NCI-H82 treated with DMSO at 0.1 percent for 48 hours (cell line): ENCODE measurements around the gene CACNA1C.
"Not testable (repeated sequence)": the region's sequence is repeated elsewhere in the genome, so short reads cannot be mapped to it uniquely, and the experiment has no call there.

Experiments
- DNase-seq: peaks from one replicate; lab custom pipeline; 2025; ENCODE audit not compliant: unreplicated experiment; lab: John Stamatoyannopoulos, UW

Gene CACNA1C

GRCh38 chr12:2074792-2075191 lies 22.0 kb downstream of the CACNA1C start:
- no peak for DNase-seq

DNA sequence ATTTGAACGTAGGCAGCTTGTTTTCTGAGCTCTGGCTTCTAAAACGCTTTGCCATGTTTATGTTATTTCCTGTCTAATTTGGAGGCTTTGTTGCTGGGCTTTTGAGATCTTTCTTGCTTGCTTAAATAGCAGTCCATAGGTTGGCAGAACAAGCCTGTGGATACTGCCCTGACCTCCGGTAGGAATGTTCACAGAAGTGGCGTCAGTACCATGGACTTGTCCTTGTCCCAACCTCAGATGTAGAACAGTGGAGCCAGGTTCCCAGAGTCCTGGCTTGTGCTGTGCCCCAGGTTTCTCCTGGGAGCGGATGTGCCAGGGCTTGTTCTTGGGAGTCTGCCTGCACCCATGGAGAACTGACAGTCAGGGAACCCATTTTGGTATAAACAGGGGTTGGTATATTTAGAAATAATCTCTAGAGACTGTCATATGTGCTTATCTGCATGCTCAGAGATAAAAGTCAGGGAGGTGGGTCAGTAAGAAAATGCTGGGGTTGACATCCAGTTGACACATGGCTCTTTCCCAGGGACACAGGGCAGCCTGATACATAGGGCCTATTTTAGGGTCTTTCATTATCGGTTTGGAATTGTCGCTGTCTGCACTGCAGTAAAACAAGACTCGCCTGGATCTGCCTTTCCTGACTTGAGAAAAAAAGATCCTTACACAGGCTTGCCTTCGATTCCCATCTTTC lies 22.9 kb downstream of the CACNA1C start:
- DNase-seq, result no peak

- no peak for DNase-seq
Observed at GRCh38 chr12:2076196-2076570, 23.4 kb downstream of the CACNA1C start.

GRCh38 chr12:2076728-2077127 lies 23.9 kb downstream of the CACNA1C start:
- DNase-seq, result no peak

- DNase-seq, result no peak
Observed at GRCh38 chr12:2080604-2081003, 27.8 kb downstream of the CACNA1C start.

GRCh38 chr12:2082321-2082720 lies 29.5 kb downstream of the CACNA1C start:
- no peak for DNase-seq

DNA sequence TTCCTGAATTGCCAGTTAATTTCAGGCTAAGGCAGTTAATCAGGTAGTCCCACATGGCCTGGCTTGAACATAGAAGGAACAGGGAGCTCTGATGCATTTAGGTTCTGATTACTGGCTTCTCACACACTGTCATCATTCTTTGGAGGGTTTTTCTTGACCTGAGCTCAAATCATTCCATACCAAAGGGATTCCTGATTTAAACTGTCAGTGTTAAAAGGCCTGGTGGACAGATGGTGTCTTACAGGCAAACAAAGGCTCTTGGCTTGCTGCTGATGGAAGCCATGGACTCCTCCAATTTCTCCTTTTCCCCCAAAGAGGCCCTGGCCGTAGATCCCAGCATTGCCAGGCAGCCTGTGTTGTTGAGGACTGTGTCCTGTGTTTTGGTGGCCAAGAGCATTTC lies 30.2 kb downstream of the CACNA1C start:
- peak; percentile 24 for DNase-seq

- DNase-seq, result no peak
Observed at GRCh38 chr12:2083561-2083960, 30.8 kb downstream of the CACNA1C start.

- DNase-seq, result no peak
Observed at GRCh38 chr12:2084553-2085296, 31.9 kb downstream of the CACNA1C start.

- DNase-seq, result no peak
Observed at GRCh38 chr12:2092354-2092753, 39.6 kb downstream of the CACNA1C start.

DNA sequence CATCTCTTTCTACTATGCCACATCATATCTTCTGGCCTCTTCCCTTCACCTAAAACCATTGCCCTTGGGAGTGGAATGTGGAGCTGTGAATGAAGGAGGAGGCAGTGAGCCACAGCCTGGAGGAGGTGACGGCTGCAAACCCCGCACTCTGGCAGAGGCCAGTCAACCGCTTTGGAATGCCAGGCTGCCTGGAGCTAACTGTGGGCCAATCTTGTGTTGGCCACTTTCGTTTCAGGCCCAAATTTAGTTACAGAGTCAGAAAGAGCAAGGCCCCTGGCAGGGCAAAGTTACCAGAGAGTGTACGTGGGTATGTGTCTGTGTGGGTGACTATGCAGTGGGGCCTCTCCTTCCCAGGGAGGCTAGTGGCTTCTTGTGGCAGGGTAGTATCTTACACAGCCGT lies 40.1 kb downstream of the CACNA1C start:
- no peak for DNase-seq

DNA sequence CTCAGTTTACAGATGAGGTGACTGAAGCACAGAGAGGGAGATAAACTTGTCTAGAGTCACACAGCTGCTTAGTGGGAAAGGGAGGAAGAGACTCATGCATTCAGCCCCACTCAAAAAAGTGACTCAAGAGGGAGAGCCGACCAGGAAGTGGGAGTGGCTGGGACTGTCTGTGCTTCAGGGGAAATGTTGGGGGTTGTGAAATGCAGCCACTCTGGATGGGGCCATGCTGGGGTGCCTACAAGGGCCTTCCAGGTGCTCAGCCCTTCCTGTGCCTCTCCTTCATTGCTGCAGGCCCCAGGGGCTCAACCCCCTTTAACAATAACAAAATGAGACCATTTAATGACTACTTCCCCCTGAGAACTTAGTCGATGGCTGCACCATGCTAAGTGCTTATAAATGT lies 41.8 kb downstream of the CACNA1C start:
- DNase-seq, result no peak

DNA sequence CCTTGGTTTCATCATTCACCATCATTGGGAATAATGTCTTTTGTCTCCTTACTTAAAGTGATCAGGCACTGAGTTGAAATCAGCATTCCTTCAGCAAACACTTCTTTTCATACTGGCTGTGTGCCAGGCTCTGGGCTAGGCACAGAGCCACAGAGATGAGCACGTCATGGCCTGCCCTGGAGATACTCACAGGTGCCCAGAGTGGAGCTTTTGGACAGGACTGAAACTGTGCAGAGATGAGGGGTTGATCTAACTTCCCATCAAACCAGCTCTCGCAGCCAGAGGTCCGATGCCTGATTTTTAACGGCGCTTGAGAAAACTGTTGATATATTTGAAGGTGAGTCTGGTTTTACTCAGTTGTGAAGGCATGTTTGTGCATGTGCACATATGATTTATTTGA lies 43.1 kb downstream of the CACNA1C start:
- DNase-seq, result no peak

- no peak for DNase-seq
Observed at GRCh38 chr12:2097617-2098016, 44.8 kb downstream of the CACNA1C start.

- no peak for DNase-seq
Observed at GRCh38 chr12:2098852-2099251, 46.1 kb downstream of the CACNA1C start.

GRCh38 chr12:2099595-2099994 lies 46.8 kb downstream of the CACNA1C start:
- no peak for DNase-seq

DNA sequence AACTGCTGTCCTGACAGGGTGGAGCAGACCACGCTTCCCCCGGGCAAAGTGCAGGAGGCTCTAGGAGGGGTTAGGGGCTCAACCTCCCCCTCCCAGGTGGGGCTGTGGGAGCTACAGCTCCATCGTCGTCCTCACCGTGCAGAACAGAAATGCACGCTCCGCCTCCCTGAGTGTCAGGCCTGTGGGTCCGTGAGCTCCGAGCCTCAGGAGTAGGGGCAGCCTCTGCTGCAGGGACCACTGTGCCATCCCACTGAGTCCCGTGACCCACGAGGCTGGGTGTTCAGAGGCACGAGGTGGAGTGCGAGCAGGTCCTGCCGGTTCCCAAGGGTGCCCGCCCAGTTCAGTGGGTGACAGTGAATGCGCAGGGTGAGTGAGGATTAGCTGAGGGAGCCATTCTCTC lies 48.6 kb downstream of the CACNA1C start:
- DNase-seq, result no peak

GRCh38 chr12:2101771-2102170 lies 49.0 kb downstream of the CACNA1C start:
- DNase-seq, result no peak

DNA sequence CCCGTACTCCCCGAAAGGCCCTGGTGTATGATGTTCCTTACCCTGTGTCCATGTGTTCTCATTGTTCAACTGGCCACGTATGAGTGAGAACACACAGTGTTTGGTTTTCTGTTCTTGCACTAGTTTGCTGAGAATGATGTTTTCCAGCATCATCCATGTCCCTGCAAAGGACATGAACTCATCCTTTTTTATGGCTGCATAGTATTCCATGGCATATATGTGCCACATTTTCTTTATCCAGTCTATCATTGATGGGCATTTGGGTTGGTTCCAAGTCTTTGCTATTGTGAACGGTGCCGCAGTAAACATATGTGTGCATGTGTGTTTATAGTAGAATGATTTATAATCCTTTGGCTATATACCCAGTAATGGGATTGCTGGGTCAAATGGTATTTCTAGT lies 49.9 kb downstream of the CACNA1C start:
- not testable (repeated sequence) for DNase-seq

DNA sequence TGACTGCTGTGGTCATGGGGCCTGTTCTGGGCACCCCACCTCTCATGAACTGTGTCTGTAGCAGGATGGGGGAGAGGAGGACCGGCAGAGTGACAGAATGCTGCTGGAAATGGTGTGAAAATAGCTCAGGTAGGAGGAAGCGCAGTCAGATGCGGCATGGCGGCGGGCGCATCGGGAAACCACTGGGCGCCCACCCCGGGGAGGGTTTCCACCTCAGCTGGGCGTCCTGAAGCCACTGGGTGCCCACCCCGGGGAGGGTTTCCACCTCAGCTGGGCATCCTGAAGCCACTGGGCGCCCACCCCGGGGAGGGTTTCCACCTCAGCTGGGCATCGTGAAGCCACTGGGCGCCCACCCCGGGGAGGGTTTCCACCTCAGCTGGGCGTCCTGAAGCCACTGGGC lies 52.6 kb downstream of the CACNA1C start:
- not testable (repeated sequence) for DNase-seq

DNA sequence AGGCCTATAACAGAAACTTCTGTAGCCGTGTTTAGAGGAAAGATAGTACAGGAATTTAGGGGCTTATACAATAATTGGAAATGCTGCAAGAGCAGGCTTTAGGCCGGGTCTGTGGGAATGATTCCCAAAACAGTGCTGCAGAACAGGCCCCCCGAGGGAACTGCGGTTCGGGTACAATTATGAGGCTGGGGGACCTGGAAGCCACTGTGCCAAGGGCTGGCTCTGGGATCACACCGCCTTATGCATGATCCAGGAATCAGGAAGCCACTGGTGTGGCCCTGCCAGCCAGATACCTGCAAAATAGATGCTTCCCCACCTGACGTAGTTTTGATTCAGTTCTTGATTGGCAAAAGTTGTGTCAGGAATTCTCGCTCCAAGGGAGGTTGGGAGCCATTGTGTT lies 55.4 kb downstream of the CACNA1C start:
- DNase-seq, result no peak

- no peak for DNase-seq
Observed at GRCh38 chr12:2108975-2109671, 56.3 kb downstream of the CACNA1C start.
